Panc1 (cell line): ENCODE data around the gene IRAK4.

ENCODE experiments used
- CTCF ChIP-seq: fragments of 450-650 bp; IDR thresholded peaks from 2 replicates; pipeline ENCODE4 v1.5.1; 2017; ENCODE audit warnings: mild to moderate bottlenecking
- POLR2AphosphoS5 ChIP-seq: IDR thresholded peaks from 2 replicates; pipeline ENCODE4 v1.6.1; 2012; ENCODE audit warnings: mild to moderate bottlenecking, low read depth, low read length, moderate library complexity
- SIN3A ChIP-seq: IDR thresholded peaks from 2 replicates; pipeline ENCODE4 v1.6.1; 2012; ENCODE audit warnings: low read depth, mild to moderate bottlenecking, low read length, moderate library complexity, borderline replicate concordance; ENCODE audit not compliant: insufficient read depth

- TF ChIP-seq CTCF (no peak), POLR2AphosphoS5 (no peak), SIN3A (no peak)
Measured at GRCh38 chr12:43806737-43807072, 48.0 kb downstream of the IRAK4 start.
